HUDEP-2 (cell line): ENCODE results near the gene MYOG.

Experiments
- DNase-seq, 76 experiments: peaks; one replicate each; lab custom pipeline; 2025; ENCODE audit not compliant: unreplicated experiment in 76 of 76; lab: John Stamatoyannopoulos, UW

MYOG gene

DNA sequence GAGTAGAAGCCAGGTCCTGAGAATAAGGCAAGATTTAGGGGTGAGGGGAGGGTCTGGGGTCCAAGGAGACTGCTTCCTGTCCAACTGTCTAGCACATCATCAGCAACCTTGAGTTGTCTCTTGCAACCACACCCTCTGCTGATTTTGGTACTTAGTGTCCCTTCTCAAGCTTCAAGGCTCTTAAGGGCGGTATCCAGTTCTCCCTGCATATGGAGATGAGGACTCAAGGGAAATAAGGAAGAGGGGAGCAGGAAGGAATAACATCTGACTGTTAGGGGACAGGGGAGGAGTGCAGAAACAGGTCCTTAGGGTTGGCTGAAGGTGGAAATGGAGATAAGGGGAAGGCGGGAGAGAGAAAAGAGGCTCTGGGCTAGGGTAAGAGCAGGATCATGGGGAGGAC, 12.3 kb downstream of the MYOG start:
- DNase-seq: no peak

DNA sequence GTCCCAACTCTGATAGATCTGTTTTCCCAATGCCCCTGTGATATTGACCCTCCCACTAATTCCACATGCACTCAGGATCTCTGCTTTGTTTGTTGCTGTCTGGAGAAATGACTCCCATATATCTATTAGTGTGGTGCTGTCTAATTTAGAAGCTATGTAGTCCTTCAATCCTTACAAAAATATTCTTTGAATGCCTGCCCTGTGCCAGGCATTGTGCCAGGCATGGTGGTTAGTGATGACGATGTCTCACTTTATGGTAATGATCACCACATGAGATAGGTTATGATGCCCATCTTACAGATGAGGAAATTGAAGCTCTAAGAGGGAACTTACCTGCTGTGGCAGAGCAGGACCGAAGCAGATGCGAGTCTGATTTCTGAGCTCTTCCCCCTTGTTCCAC, 12.9 kb downstream of the MYOG start:
- no peak for DNase-seq

- DNase-seq: no peak
Measured at GRCh38 chr1:203072002-203072602, 13.7 kb downstream of the MYOG start.

DNA sequence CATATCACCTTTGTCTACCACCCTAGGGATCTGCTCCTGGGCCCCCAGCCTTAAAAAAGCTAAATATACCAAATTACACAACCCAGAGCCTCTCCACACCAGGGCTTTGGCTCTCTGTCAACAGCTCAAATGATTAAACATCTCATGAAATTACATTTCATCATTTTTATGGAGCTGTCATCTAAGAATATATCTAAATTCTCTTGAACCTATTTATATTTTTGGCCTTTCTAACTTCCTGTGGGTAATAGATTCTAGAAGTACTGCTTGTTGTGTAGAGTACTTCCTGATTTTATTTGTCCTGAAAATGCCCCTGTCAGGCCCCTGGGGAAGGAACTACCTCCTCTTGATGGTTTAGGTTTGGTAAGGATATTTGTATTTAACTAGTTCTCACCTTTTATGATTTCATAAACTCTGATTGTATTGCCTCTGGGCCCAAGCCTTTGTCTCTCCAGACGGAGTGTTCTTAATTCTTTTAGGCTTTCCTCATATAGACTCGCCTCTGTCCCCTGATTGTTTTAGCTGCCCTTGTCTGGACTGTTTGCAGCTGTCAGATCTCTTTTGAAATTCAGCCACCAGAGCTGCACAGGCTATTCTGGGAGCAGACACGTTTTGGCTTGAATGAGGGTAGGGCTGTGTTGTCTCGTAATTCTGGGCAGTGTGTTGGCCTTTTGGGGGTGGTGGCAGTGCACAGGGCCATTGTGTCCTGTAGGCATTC, 16.6 kb downstream of the MYOG start:
- DNase-seq: no peak

DNA sequence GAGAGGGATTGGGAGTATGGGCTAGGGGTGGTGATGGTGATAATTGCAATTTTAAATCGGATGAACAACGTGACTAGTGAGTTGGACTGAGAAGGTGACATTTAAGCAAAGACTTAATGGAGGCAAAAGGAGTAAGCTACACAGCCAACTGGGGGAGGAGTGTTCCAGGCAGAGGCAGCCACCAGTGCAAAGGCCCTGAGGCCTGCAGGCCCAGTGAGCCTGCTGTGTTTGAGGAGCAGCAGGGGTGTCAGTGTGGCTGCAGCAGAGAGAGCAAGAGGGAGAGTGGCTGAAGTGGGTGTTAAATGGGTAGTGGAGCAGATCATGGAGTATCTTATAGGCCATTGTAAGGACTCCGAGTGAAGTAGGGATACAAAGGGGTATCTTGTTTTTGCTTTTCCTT, 18.8 kb downstream of the MYOG start:
- DNase-seq: no peak

DNA sequence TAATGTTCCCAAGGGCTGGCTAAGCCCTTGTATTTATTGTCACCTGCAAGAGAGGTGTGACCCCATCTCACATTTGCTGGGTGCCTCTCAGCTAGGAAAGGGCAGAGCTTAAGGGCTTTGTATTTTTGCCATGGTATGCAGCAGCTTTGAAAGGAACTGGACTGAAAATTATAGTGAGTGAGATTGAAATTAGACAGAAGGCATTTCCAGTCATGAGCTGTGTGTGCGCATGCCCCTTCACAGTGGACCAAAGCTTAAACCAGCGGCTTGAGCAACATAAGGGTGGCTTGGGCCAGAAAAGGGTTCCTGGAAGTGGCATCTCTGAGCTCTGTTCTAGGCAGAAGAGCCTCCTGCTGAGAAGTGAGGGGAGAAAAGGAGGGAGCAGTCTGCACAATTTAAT, 19.8 kb downstream of the MYOG start:
- no peak for DNase-seq

- no peak for DNase-seq
Measured at GRCh38 chr1:203065191-203065590, 20.6 kb downstream of the MYOG start.

DNA sequence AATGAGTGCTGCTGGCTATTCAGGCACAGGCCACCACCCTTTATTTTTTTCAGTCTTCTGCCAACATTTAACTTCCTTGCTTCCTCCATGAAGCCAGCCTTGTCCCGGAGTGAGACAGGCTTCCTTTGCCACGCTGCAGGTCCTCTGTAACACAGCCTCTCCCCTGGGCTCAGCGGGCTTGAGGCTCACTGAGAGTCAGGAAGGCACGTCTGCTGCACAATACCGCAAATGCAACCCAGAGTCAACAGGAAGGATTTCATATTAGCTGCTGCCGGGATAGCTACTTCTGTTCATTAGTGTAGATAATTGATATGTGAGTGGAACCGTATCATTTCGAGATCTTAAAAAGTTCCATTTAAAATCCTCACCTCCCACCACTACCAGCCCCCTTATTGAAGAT, 22.5 kb downstream of the MYOG start:
- DNase-seq: no peak

- no peak for DNase-seq
Measured at GRCh38 chr1:203060115-203060514, 25.7 kb downstream of the MYOG start.

DNA sequence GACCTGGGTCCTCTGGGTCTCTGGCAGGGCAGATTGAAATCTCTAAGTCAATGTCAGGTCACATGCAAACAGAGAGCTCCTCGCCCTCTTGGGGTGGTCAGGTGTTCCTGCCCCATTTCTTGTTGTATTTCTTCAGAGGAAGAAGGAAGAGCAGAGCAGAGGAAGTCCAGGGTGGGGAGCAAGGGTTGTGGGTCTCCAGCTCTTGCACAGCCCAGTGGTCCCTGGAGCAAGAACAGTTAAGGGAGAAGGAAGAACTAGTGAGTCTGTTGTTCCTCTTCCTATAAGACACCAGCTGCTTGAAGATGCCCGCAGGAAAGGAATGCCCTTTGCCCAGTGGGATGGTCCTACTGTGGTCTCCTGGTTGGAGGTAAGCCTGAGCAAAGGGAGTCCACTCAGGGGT, 26.3 kb downstream of the MYOG start:
- no peak for DNase-seq

DNA sequence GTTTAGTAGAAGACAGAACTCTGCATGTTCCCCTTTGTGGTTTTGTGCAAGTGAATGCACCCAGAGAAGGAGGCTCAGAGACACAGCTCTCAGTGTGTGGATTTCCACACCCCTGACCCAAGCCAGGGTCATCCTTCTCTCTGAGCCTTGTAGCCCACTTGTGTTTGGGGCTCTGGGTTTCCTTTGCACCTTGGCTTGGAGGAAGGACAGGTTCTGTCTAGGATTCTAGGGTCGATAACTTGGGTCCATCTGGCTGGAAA, 27.2 kb downstream of the MYOG start:
- no peak for DNase-seq

DNA sequence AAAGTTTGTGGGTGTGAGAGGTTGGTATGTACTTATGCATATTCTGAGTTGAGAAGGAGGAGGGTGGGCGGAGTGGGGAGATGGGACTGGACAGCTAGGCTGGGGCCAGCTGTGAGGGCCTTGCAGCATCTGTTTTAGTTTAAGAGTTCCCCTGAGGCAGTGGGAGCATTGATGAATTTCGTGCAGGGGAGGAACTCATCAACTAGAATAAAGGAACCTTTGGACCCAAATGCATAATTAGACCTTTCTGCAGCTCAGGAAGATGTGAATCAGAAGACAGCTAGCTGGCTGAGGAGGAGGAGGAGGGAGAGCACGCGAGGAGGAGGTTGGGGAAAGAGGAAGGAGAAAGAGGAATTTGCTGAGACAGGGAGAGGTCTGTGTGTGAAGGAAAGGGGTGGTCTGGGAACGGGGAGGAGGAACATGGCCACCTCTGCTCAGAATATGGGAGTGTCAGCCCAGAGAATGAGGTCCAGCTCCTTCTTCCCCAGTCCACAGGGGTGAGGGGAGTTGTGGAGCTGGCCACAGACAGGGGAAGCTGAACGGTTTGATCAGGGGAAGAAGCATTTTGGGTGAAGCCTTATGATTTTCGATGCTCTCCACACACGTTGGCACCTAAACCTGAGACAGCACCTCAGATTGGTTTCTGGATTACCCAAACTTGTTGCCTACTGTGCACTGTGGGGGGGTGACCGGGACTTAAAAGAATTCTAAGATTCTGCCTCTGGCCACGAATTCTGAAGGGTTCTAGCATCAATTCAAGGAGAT, 27.7 kb downstream of the MYOG start:
- DNase-seq: no peak

GRCh38 chr1:203056516-203056915, 29.3 kb downstream of the MYOG start:
- peak in 3 of 76 experiments; percentile 4 to 20 (median 15) for DNase-seq

GRCh38 chr1:203056012-203056411, 29.8 kb downstream of the MYOG start:
- no peak for DNase-seq

DNA sequence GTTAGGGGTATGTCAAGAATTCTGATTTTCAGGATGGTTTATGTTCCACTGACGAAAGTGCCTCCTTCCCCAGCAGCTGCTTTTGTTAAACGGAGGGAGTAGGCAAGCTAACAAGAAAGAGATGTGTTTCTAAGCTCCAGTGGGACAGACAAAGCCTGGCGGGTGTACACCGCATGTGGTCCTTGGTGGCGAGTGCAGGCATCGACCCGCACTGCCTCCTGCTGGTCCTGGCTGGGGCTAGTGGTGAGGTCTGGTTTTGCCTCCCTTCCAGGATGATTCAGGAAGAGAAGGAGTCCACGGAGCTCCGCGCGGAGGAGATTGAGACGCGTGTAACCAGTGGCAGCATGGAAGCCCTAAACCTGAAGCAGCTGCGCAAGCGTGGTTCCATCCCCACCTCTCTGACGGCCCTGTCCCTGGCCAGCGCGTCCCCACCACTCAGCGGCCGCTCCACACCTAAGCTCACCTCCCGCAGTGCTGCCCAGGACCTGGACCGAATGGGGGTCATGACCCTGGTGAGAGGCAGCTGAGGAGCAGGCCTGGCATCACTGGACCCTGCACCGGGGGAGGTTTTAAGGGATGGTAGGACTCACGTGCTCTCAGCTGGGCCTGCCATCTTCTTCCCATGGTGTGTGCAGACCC, 30.5 kb downstream of the MYOG start:
- DNase-seq: no peak

GRCh38 chr1:203054642-203055041, 31.2 kb downstream of the MYOG start:
- DNase-seq: no peak

- no peak for DNase-seq
Measured at GRCh38 chr1:203054184-203054583, 31.6 kb downstream of the MYOG start.

DNA sequence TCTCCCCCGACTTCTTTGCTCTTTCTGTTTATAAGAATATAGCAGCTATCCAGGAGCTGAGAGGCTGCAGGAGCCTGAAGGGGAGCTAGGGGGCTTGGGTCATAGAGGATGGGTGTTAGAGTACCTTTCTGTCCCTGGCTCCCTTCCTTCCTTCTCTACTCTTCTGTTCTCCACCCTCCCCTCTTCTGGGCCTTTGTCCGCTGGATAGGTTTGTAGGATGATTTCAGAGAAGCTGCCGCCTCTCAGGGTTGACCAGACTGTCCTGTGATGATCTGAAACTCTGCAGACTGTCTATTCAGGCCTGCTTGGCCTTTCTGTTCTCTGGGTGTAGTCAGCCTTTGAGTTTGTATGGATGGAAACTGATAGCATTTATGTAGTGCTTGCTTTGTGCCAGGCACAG, 33.2 kb downstream of the MYOG start:
- DNase-seq: no peak

GRCh38 chr1:203051841-203052324, 33.9 kb downstream of the MYOG start:
- DNase-seq: no peak

- no peak for DNase-seq
Measured at GRCh38 chr1:203050826-203051225, 35.0 kb downstream of the MYOG start.

DNA sequence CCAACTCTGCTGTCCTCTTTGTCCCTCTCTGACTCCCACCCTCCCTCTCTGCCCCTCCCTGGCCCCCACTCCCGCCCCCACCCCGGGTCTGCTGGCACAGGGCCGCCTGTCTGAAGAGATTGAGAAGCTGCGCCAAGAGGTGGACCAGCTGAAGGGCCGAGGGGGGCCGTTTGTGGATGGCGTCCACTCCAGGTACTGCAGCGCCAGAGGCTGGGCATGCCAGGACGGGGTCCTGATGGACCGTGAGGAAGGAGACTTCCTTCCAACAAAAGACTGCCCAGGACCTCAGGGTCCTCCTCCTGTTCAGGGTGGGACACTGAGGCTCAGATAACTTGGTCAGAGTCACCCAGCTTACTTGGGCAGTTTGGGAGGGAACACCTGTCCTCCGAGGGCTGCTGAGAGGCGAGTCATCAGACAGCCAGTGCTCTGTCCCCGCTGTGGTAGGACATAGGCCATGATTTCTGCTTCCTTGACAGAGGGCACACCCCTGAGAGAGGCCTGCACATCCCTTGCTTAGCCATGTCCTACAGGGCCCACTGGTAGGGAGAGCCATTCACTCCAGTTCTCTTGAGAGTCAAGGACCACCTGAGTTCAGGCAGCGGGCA, 36.1 kb downstream of the MYOG start:
- DNase-seq: no peak
